Effector CD8-positive, alpha-beta T cell (primary cell): Measurements from ENCODE around the gene ZBTB17.

ENCODE experiments used
- DNase-seq: peaks from one replicate; lab custom pipeline; 2025; lab: John Stamatoyannopoulos, UW

Gene ZBTB17

DNA sequence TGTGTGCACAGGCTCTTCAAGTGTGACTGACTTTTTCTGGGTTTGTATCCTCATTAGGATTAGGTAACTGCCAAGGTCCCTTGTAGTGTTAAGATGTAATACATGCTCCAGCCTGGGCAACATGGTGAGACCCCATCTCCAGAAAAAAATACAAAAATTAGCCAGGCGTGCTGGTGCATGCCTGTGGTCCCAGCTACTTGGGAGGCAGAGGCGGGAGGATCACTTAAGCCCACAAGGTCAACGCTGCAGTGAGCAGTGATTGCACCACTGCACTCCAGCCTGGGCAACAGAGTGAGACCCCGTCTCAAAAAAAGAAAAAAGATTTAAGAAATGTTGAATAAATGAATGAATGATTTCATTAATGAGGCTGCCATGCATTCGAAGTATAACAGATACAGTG lies 15.1 kb downstream of the ZBTB17 start:
- no peak for DNase-seq

- no peak for DNase-seq
These were observed 16.0 kb downstream of the ZBTB17 start for GRCh38 chr1:15959827-15960446.

GRCh38 chr1:15959424-15959823 lies 16.5 kb downstream of the ZBTB17 start:
- DNase-seq = no peak

DNA sequence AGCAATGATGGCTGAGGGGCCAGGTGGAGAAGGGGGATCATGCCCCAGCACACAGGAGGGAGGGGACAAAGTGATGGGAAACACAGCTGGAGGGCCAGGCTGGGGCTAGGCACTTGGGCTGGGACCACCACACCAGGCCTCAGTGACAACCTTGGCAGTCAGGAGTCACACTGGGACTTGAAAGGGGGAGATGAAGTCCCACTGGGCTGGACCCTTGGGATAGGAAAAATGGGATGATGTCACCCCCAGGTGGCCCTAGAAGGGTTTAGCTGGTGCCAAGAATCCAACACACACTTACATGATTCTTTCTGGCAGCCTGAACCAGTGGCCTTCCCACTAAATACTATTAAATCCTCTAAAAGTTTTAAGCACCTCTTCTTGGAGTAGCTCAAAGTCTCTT lies 17.1 kb downstream of the ZBTB17 start:
- no peak for DNase-seq

DNA sequence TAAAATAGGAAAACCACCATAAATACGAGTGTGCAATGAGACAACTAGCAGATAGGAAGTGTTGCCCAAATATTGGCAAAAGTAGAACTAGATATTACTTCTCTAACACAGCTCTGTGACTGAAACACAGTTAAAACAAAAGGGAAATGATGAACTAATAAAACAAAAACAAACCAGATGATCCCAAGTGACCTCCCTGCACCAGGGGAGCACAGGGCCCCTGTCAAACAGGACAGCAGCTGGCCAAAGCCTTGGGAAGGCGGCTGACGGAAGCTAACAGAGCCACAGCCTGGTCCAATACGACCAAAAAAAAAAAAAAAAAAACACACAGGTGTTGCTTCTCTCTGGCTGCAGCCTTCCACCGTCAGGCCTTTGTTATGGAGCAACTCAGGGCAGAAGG lies 17.8 kb downstream of the ZBTB17 start:
- DNase-seq = no peak

GRCh38 chr1:15957221-15958095 lies 18.4 kb downstream of the ZBTB17 start:
- DNase-seq = no peak

DNA sequence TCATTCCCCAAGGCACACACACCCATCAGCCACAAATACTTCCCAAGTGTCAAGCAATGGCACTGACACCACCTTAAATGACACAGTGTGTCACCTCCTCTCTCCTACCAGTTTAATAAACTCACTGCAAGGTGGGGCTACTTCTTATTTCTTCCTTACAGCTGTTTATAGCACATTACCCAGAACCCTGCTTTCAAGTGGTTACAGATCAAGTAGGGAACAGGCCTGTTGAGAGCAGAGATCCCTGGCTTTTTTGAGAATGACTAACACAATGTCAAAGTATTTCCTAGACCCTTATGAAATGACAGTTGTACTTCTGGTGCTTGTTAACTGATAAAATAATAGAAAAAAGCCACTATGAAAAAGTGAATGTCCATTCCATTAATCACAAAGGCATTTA lies 19.8 kb downstream of the ZBTB17 start:
- DNase-seq = no peak

DNA sequence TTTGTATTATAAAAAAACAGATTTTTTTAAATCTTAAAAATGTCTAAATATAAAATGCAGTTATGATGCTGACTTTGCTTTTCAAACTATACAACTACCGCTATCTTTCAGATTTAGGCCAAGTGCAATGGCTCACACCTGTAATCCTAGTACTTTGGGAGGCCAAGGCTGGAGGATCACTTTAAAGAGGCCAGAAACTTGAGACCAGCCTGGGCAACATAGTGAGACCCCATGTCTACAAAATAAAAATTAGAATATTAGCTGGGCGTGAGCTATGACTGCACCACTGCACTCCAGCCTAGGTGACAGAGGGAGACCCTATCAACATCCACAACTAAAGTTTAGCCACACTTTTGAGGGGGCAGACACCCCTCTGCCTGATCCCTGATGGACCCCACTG lies 20.3 kb downstream of the ZBTB17 start:
- no peak for DNase-seq

- no peak for DNase-seq
These were observed 21.6 kb downstream of the ZBTB17 start for GRCh38 chr1:15954316-15954715.

DNA sequence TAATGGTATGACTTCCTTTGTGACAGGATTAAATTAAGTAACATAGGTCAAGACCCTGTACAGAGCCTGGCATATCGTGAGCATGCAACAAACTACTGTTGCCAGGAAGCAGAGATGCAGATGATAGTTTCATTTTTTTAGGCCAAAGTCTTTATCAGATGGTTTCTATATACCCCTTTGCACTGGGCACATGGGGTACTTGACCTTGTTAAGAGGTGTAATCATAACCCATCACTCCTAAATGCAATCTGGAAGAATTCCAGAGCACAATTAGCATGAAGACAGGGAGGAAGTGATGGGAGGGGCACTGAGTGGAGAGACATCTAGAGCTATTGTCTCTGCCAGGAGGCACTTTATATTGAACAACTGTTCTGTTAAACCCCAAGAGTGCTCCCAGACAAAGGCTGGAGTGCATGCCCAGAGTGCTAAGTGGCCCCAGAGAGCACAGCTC lies 22.1 kb downstream of the ZBTB17 start:
- no peak for DNase-seq

GRCh38 chr1:15953294-15953771 lies 22.6 kb downstream of the ZBTB17 start:
- DNase-seq = no peak

- no peak for DNase-seq
These were observed 23.3 kb downstream of the ZBTB17 start for GRCh38 chr1:15952317-15953258.

GRCh38 chr1:15951341-15952153 lies 24.4 kb downstream of the ZBTB17 start:
- DNase-seq = no peak

DNA sequence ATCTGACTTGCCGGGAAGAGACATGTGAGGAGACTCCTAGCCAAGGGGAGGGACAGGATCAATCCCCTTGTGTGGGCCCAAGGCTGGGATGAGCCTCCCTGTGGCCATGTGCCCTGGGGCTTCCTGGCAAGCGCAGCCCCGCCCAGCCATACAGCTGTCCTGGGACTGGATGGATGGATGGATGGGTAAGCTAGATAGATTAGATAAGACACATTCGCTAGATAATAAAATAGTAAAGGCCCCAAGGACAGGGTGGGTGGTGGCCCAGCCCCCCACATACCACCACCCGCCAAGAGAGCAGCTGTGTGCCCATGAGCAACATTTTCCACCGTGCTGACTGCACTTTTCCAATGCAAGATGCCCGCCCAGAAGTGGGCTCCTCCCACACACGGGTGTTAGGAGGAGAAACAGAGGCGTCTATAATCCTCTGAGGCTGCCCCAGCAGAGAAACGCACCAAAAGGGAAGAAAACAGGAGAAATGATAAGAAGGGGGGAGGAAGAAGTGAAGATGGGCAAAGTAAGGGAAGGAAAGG lies 25.1 kb downstream of the ZBTB17 start:
- DNase-seq = no peak

- no peak for DNase-seq
These were observed 25.6 kb downstream of the ZBTB17 start for GRCh38 chr1:15950302-15950701.

- peak; percentile 51 for DNase-seq
These were observed 26.3 kb downstream of the ZBTB17 start for GRCh38 chr1:15949453-15950245.

GRCh38 chr1:15948595-15949452 lies 27.1 kb downstream of the ZBTB17 start:
- DNase-seq = no peak

DNA sequence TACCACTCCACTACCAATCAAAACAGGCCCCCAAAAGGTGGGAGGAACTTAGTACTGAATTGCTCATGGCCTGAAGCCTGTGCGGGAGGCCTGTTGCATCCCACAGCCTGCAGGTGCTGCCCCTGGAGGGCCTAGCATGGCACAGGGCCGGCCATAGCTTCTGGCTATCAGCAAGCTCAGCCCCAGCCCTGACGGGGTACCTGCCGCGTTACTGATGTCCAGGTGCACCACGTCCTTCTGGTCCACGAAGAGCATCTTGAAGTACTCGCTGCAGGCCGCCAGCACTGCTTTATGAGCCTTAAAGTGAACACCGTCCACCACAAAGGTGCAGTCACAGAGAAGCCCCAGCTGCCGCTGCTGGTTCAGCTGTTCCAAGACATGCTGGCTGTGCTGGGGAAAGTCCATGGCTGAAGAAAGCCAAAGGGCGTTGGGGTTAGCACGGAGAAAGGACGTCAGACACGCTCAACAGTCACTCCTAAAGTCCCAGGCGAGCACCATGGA lies 27.8 kb downstream of the ZBTB17 start:
- DNase-seq = no peak
